BLaER1 treated with 17β-estradiol and CSF1 and Interleukin-3, amounts not matched to agents 10 nM and 100 nM (cell line): Measurements from ENCODE around the gene NDRG3.
A peak's percentile ranks its signal among the peaks of the same experiment; 100 is the strongest.

ENCODE experiments used
- H3K27ac ChIP-seq, 11 experiments: shearing (Covaris generic); formaldehyde crosslinking; 2 replicates each; pipeline ENCODE4 v1.8.1; 2022
- H3K27me3 ChIP-seq, 11 experiments: shearing (Covaris generic); formaldehyde crosslinking; 2 replicates each; pipeline ENCODE4 v1.8.1; 2022
- H3K36me3 ChIP-seq, 11 experiments: shearing (Covaris generic); formaldehyde crosslinking; 2 replicates each; pipeline ENCODE4 v1.8.1; 2022
- H3K4me1 ChIP-seq, 10 experiments: shearing (Covaris generic); formaldehyde crosslinking; 2 replicates each; pipeline ENCODE4 v1.8.1; 2022
- H3K4me2 ChIP-seq, 11 experiments: shearing (Covaris generic); formaldehyde crosslinking; 2 replicates each; pipeline ENCODE4 v1.8.1; 2022
- H3K4me3 ChIP-seq, 10 experiments: shearing (Covaris generic); formaldehyde crosslinking; 2 replicates each; pipeline ENCODE4 v1.8.1; 2022
- H3K9ac ChIP-seq, 11 experiments: shearing (Covaris generic); formaldehyde crosslinking; 2 replicates each; pipeline ENCODE4 v1.8.1; 2022
- H3K9me3 ChIP-seq, 11 experiments: shearing (Covaris generic); formaldehyde crosslinking; replicated peaks in 1 of 11; 2 replicates each; pipeline ENCODE4 v1.8.1; 2022
- H4K20me1 ChIP-seq, 11 experiments: shearing (Covaris generic); formaldehyde crosslinking; 2 replicates each; pipeline ENCODE4 v1.8.1; 2022
- Cebpa-rat ChIP-seq, 11 experiments: shearing (Covaris generic); IDR thresholded peaks; 2 replicates each; pipeline ENCODE4 v1.8.1; 2022

Gene NDRG3

DNA sequence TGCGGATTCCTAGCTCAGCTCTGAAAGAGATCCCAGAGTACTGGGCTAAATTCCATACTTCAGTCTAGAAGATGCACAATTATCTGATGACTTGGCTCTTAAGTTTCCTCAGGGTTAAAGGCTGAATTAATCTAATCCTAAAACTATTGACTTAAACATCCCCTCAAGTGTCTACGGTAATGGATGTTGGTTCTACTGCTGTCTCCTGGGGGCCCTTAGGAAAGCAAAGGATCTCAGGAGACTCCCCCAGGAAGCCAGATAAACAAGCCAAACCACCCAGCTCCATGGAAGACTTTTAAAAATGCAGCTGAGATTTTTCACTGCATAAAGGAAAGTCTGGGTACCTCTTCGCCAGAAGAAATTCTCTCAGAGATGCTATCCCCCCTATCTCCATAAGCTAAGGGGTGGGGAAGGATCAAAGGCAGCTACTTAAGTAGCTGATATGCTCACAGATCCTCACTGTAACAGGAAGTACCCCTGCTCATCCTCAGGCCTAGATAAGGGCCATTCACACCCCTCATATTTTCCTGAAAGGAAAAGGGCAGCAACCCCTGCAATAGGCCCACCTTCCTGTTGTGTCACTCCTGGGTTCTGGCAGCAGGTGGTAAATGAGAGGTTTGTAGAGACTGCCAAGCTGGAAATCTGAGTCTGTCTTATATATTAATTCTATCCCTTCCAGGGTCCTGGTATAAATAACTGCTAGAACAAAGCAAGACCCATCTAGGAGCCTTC is 9.3 kb downstream of the NDRG3 start:
- Histone ChIP-seq H3K27me3 (no peaks in the 10 kb centered on the region), H3K27ac (no peak overlapping the region), H3K4me2 (peak overlapping the region in 10 of 11 experiments; percentile 4 to 45 (median 14); a peak in 12 of 22 replicates), H3K4me1 (peaks cover 20 to 30% (median 22%) of the 10 kb centered on the region in 10 experiments), H4K20me1 (peaks cover 0 to 42% (median 3%) of the 10 kb centered on the region in 11 experiments; a peak in 7 of 22 replicates), H3K9me3 (no peaks in the 10 kb centered on the region), H3K9ac (no peak overlapping the region), H3K4me3 (no peak overlapping the region), H3K36me3 (0 out of 22 replicates have a peak, but pooled peaks cover 0 to 7% (median 0%) of the 10 kb centered on the region in 11 experiments)
- TF ChIP-seq Cebpa-rat (IDR thresholded peaks at IDR 0.05): no peak

DNA sequence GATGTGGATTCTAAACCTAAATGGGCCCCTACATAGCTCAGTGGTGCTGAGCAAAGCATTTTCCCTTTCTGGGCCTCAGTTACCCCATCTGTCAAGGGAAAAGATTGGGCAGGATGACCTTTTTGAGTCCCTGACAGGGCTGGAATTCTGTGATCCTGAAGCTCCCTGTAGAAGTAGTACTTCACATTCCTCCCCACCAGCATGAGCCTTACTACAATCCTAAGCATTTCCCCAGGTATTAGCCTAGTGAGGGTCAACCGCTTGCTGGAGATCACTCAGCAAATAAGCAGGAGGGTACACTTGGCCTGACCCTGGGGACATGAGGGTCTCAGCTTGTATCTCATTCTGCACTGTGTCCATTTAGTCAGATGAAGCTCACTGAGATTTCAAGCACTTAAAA is 13.4 kb downstream of the NDRG3 start:
- Histone ChIP-seq H3K27ac (no peak overlapping the region), H3K9ac (no peak overlapping the region), H3K27me3 (no peaks in the 10 kb centered on the region), H3K9me3 (no peaks in the 10 kb centered on the region), H3K4me2 (no peak overlapping the region), H3K36me3 (0 out of 22 replicates have a peak, but pooled peaks cover 0 to 7% (median 0%) of the 10 kb centered on the region in 11 experiments), H4K20me1 (peaks cover 0 to 43% (median 0%) of the 10 kb centered on the region in 11 experiments; a peak in 7 of 22 replicates), H3K4me1 (peaks cover 20 to 30% (median 22%) of the 10 kb centered on the region in 10 experiments), H3K4me3 (no peak overlapping the region)
- TF ChIP-seq Cebpa-rat (IDR thresholded peaks at IDR 0.05): no peak

DNA sequence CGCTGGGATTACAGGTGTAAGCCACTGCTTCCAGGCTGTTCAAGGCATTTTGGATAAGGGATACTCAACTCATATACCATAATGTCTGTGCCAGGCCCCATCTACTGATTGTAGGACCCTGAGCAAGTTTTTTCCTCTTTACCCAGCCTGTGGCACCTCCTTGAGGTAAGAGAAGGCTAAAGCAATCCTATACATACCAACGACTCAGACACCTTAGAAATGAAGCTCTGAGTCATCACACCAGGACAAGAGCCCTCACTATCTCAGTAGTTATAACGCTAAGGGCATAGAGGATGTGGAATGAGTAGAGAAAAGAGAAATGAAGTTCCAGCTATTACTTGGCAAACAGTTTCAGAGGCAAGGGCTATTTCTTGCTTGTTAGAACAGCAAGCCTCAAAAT is 16.9 kb downstream of the NDRG3 start:
- no peak overlapping the region for H3K27ac ChIP-seq
- peaks cover 8 to 13% (median 9%) of the 10 kb centered on the region in 10 experiments for H3K4me1 ChIP-seq
- no peaks in the 10 kb centered on the region for H3K27me3 ChIP-seq
- no peak for TF ChIP-seq Cebpa-rat (IDR thresholded peaks at IDR 0.05)
- no peak overlapping the region for H3K9ac ChIP-seq
- H3K9me3 ChIP-seq: no peaks in the 10 kb centered on the region
- peaks cover 0 to 16% (median 0%) of the 10 kb centered on the region in 11 experiments; a peak in 2 of 22 replicates for H3K36me3 ChIP-seq
- H3K4me3 ChIP-seq: no peak overlapping the region
- peaks cover 0 to 22% (median 0%) of the 10 kb centered on the region in 11 experiments; a peak in 5 of 22 replicates for H4K20me1 ChIP-seq
- no peak overlapping the region for H3K4me2 ChIP-seq

DNA sequence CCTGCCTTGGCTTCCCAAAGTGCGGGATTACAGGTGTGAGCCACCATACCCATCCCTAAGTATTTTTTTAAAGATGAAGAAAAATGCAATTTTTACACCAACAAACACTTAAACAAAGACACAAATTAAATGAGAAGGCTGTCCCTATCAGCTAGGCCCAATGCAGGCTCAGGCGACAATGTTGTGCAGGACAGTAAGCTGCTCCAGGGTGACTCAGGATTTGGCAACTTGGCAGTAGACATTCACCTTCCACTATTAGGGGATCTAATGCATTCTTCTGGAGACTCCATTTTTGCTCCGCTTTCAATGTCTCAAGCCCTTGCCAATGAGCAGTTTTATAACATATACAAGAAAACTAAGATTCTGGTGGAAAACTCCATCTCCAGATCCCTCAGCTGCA is 19.7 kb downstream of the NDRG3 start:
- Histone ChIP-seq H4K20me1 (peaks cover 0 to 20% (median 0%) of the 10 kb centered on the region in 11 experiments; a peak in 7 of 22 replicates), H3K4me2 (no peak overlapping the region), H3K27me3 (no peaks in the 10 kb centered on the region), H3K36me3 (peaks cover 0 to 18% (median 0%) of the 10 kb centered on the region in 11 experiments; a peak in 4 of 22 replicates), H3K4me3 (no peak overlapping the region), H3K9ac (no peak overlapping the region), H3K4me1 (peaks cover 0 to 1% (median 0%) of the 10 kb centered on the region in 10 experiments; a peak in 1 of 20 replicates), H3K27ac (no peak overlapping the region), H3K9me3 (no peaks in the 10 kb centered on the region)
- no peak for TF ChIP-seq Cebpa-rat (IDR thresholded peaks at IDR 0.05)

DNA sequence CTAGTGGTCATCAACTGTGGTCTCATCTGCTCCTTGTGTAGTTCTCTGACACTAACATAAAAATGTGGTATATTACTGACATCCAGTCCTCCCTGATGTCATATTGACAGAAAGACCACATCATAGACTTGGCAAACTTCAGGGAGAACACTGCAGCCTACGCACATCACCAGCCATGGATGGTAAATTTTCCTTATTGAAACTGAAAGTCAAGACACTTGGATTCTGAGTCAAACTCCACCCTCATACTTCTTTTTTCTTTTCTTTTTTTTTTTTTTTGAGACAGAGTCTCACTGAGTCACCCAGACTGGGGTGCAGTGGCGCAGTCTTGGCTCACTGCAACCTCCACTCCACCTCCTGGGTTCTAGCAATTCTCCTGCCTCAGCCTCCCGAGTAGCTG is 25.4 kb downstream of the NDRG3 start:
- peaks cover 0 to 52% (median 17%) of the 10 kb centered on the region in 11 experiments; a peak in 15 of 22 replicates for H3K36me3 ChIP-seq
- peaks cover 0 to 12% (median 9%) of the 10 kb centered on the region in 10 experiments; a peak in 16 of 20 replicates for H3K4me1 ChIP-seq
- H3K9ac ChIP-seq: no peak overlapping the region
- peaks cover 0 to 9% (median 0%) of the 10 kb centered on the region in 11 experiments; a peak in 6 of 22 replicates for H4K20me1 ChIP-seq
- TF ChIP-seq Cebpa-rat (IDR thresholded peaks at IDR 0.05): no peak
- no peak overlapping the region for H3K4me3 ChIP-seq
- peak overlapping the region in 7 of 11 experiments; percentile 3 to 32 (median 23); a peak in 10 of 22 replicates for H3K4me2 ChIP-seq
- no peaks in the 10 kb centered on the region for H3K9me3 ChIP-seq
- H3K27ac ChIP-seq: no peak overlapping the region
- H3K27me3 ChIP-seq: no peaks in the 10 kb centered on the region

DNA sequence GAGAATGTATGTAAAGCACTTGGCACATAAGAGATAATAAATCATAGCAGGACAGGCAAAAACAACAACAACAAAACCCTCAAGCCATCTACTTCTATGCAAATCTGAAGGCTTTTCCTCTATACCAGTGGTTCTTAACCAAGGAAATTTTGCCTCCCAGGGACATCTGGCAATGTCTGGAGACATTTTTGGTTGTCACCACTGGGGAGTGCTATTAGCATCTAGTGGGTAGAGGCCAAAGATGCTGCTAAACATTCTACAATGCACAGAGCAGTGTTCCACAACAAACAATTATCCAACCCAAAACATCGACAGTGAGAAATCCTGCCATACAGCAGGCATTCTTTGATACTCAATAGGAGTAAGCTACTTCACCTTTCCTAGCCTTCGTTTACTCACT is 28.2 kb downstream of the NDRG3 start:
- TF ChIP-seq Cebpa-rat (IDR thresholded peaks at IDR 0.05): no peak
- Histone ChIP-seq H3K4me2 (no peak overlapping the region), H3K27me3 (no peaks in the 10 kb centered on the region), H3K36me3 (peaks cover 0 to 52% (median 17%) of the 10 kb centered on the region in 11 experiments; a peak in 15 of 22 replicates), H3K4me3 (no peak overlapping the region), H3K9me3 (no peaks in the 10 kb centered on the region), H4K20me1 (peaks cover 0 to 9% (median 0%) of the 10 kb centered on the region in 11 experiments; a peak in 5 of 22 replicates), H3K27ac (no peak overlapping the region), H3K4me1 (peaks cover 0 to 12% (median 9%) of the 10 kb centered on the region in 10 experiments; a peak in 16 of 20 replicates), H3K9ac (no peak overlapping the region)

DNA sequence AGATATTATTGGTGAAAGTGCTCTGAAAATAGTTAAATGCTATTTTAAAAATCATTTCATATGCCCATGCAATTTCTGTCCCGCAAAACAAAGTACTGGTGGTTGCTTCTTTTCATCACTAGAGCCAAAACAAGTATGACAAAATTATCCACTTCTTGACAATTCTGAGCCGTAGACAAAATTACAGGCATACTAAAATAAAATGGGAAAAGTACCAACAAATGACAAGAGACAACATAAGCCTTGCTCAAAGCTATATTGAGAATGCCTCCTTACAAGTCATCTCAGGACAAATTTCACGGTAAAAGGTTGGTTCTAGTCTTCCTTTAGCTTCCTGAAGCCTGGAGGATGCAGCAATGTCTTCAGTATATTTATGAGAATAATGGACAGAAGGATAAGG is 28.9 kb downstream of the NDRG3 start:
- Histone ChIP-seq H3K4me1 (peaks cover 0 to 12% (median 9%) of the 10 kb centered on the region in 10 experiments; a peak in 16 of 20 replicates), H3K27me3 (no peaks in the 10 kb centered on the region), H4K20me1 (peaks cover 0 to 5% (median 0%) of the 10 kb centered on the region in 11 experiments; a peak in 2 of 22 replicates), H3K9me3 (no peaks in the 10 kb centered on the region), H3K4me2 (no peak overlapping the region), H3K4me3 (no peak overlapping the region), H3K36me3 (peaks cover 0 to 53% (median 17%) of the 10 kb centered on the region in 11 experiments; a peak in 15 of 22 replicates), H3K27ac (no peak overlapping the region), H3K9ac (no peak overlapping the region)
- TF ChIP-seq Cebpa-rat (IDR thresholded peaks at IDR 0.05): no peak

DNA sequence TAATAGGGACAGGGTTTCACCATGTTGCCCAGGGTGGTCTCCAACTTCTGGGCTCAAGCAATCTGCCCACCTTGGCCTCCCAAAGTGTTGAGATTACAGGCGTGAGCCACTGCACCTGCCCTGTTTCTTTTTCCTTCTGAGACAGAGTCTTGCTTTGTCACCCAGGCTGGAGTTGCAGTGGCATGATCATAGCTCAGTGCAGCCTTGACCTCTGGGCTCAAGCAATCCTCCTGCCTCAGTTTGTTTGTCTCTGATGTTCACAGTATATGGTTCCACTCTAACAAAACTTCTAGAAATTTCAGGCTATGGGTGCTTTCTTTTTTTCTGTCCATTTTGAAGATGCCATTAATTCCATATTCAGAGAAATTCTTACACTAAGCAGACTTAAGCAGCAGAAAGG is 33.1 kb downstream of the NDRG3 start:
- peaks cover 0 to 19% (median 3%) of the 10 kb centered on the region in 11 experiments; a peak in 6 of 22 replicates for H3K36me3 ChIP-seq
- H3K4me1 ChIP-seq: no peaks in the 10 kb centered on the region
- no peak overlapping the region for H3K9ac ChIP-seq
- H3K4me3 ChIP-seq: no peak overlapping the region
- no peak overlapping the region for H3K4me2 ChIP-seq
- no peaks in the 10 kb centered on the region for H3K27me3 ChIP-seq
- TF ChIP-seq Cebpa-rat (IDR thresholded peaks at IDR 0.05): no peak
- H3K27ac ChIP-seq: no peak overlapping the region
- peaks cover 0 to 9% (median 0%) of the 10 kb centered on the region in 11 experiments; a peak in 2 of 22 replicates for H4K20me1 ChIP-seq
- H3K9me3 ChIP-seq: no peaks in the 10 kb centered on the region

DNA sequence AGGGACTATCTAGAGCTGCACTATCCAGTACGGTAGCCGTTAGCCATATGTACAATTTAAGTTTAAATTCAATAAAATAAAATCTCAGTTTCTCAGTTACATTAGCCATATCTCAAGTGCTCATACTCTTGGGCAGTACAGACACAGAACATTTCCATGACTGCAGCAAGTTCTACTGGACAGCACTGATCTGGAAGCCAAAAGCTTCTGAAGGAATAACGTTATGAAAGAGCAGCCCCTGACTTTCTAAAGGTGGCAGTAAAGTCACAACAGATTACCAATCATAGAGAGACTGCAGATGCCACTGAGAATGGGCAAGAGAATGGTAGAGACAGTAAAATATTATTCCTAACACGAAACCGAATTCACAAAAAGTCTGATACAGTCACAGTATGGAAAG is 36.8 kb downstream of the NDRG3 start:
- no peak for TF ChIP-seq Cebpa-rat (IDR thresholded peaks at IDR 0.05)
- no peak overlapping the region for H3K4me3 ChIP-seq
- H3K27me3 ChIP-seq: no peaks in the 10 kb centered on the region
- H3K36me3 ChIP-seq: peaks cover 0 to 38% (median 10%) of the 10 kb centered on the region in 11 experiments; a peak in 9 of 22 replicates
- H3K9ac ChIP-seq: no peak overlapping the region
- H3K4me1 ChIP-seq: 0 out of 20 replicates have a peak, but pooled peaks cover 0 to 6% (median 0%) of the 10 kb centered on the region in 10 experiments
- H3K9me3 ChIP-seq: no peaks in the 10 kb centered on the region
- no peak overlapping the region for H3K4me2 ChIP-seq
- H4K20me1 ChIP-seq: peaks cover 0 to 9% (median 0%) of the 10 kb centered on the region in 11 experiments; a peak in 2 of 22 replicates
- no peak overlapping the region for H3K27ac ChIP-seq
